SU-DHL-6 (cell line): ENCODE data around the gene NEU1.

Source experiments
- H2AFZ ChIP-seq: fragments of 200-600 bp; sonication (generic); 2 replicates; pipeline ENCODE4 v1.6.1; 2014; ENCODE audit warnings: low read depth, mild to moderate bottlenecking, moderate library complexity, mixed read lengths, antibody characterized with exemption, low read length; ENCODE audit not compliant: severe bottlenecking
- H3F3A ChIP-seq: fragments of 200-600 bp; shearing (Covaris generic); 2 replicates; pipeline ENCODE4 v1.6.0; 2016; ENCODE audit warnings: antibody characterized with exemption, mild to moderate bottlenecking; ENCODE audit not compliant: insufficient read depth
- H3K27ac ChIP-seq: fragments of 200-600 bp; sonication (generic); 2 replicates; pipeline ENCODE4 v1.5.1; 2016; ENCODE audit warnings: low read depth, mild to moderate bottlenecking, low read length, moderate library complexity, mixed read lengths
- H3K27me3 ChIP-seq: fragments of 200-600 bp; sonication (generic), shearing (Covaris generic); 2 replicates; pipeline ENCODE4 v1.6.0; 2014; ENCODE audit warnings: mild to moderate bottlenecking, low read length
- H3K36me3 ChIP-seq: fragments of 200-600 bp; sonication (generic); 2 replicates; pipeline ENCODE4 v1.6.1; 2014; ENCODE audit warnings: mild to moderate bottlenecking, low read length, mixed read lengths
- H3K4me2 ChIP-seq: fragments of 300-600, 200-600 bp; shearing (Covaris generic), sonication (generic); 2 replicates; pipeline ENCODE4 v1.6.0; 2014; ENCODE audit warnings: low read length, low read depth, mild to moderate bottlenecking; ENCODE audit not compliant: poor library complexity, severe bottlenecking
- H3K4me3 ChIP-seq: fragments of 200-600 bp; sonication (generic); 2 replicates; pipeline ENCODE4 v1.5.1; 2014; ENCODE audit warnings: antibody characterized with exemption, low read length, mild to moderate bottlenecking, mixed read lengths; ENCODE audit not compliant: insufficient read depth, poor library complexity, severe bottlenecking
- H3K79me2 ChIP-seq: fragments of 200-600 bp; sonication (generic); 2 replicates; pipeline ENCODE4 v1.6.1; 2014; ENCODE audit warnings: mild to moderate bottlenecking, low read length, moderate library complexity; ENCODE audit not compliant: insufficient read depth
- H3K9ac ChIP-seq: fragments of 200-600 bp; sonication (generic); 2 replicates; pipeline ENCODE4 v1.7.0; 2014; ENCODE audit warnings: mild to moderate bottlenecking, low read length
- H3K9me2 ChIP-seq: fragments of 200-600 bp; sonication (generic); replicated peaks from 2 replicates; pipeline ENCODE4 v1.6.1; 2014; ENCODE audit warnings: low read length; ENCODE audit not compliant: insufficient read depth
- H3K9me3 ChIP-seq: fragments of 200-600 bp; sonication (generic); 2 replicates; pipeline ENCODE4 v1.6.1; 2014; ENCODE audit warnings: low read length, mixed read lengths; ENCODE audit not compliant: insufficient read depth
- H4K20me1 ChIP-seq: fragments of 200-600 bp; sonication (generic); 2 replicates; pipeline ENCODE4 v1.6.1; 2014; ENCODE audit warnings: low read depth, mild to moderate bottlenecking, antibody characterized with exemption, low read length, moderate library complexity, mixed read lengths
- EZH2phosphoT487 ChIP-seq: fragments of 200-600 bp; sonication (generic), shearing (Covaris generic); conservative IDR thresholded peaks from 2 replicates; pipeline ENCODE4 v1.6.1; 2018; ENCODE audit warnings: mild to moderate bottlenecking, antibody characterized with exemption, low read length, moderate library complexity, mixed read lengths
- TF ChIP-seq, protein P1 (sequence below): fragments of 200-600 bp; sonication (generic); IDR thresholded peaks from one replicate; pipeline ENCODE4 v1.5.1; 2017; ENCODE audit warnings: antibody characterized with exemption, mild to moderate bottlenecking, low read length, moderate library complexity; ENCODE audit not compliant: insufficient read depth, poor library complexity, severe bottlenecking

NEU1 gene

DNA sequence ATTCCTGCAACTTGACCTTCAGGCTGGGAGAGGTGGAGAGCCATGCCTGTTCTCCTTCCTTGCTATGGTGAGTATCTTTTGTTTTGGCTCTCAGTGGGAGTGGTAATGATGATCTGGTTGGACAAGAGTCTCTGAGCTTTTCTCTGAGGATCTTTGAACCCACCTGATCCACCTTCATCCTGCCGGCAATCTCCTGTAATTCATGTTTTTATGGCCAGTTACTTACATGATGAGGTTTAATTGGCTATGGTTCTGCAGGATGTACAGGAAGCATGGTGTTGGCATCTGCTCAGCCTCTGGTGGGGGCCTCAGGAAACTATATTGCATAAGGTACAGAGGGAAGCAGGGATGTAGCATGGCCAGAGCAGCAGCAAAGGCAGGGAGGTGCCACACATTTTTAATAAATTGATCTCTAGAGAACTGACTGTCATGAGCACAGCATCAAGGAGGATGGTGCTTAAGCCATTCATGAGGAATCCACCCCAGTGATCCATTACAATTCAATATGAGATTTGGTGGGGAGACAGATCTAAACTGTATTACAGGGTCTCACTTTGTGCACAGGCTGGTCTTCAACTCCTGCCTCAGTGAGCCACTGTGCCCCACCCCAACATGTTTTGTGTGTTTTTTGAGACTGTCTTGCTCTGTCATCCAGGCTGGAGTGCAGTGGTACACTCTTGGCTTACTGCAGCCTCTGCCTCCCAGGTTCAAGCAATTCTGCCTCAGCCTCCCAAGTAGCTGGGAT is 25.1 kb downstream of the NEU1 start:
- peaks cover 25% of the 10 kb centered on the region for H4K20me1 ChIP-seq
- H3K4me2 ChIP-seq, result peak overlapping the region; percentile 97
- peak overlapping the region; percentile 92 for H3K4me3 ChIP-seq
- peak overlapping the region; percentile 90 for H3K27ac ChIP-seq
- H3K27me3 ChIP-seq, result no peaks in the 10 kb centered on the region
- H3K9me2 ChIP-seq, result no peaks in the 10 kb centered on the region
- H3K36me3 ChIP-seq, result peaks cover 52% of the 10 kb centered on the region
- TF ChIP-seq, protein P1, sequence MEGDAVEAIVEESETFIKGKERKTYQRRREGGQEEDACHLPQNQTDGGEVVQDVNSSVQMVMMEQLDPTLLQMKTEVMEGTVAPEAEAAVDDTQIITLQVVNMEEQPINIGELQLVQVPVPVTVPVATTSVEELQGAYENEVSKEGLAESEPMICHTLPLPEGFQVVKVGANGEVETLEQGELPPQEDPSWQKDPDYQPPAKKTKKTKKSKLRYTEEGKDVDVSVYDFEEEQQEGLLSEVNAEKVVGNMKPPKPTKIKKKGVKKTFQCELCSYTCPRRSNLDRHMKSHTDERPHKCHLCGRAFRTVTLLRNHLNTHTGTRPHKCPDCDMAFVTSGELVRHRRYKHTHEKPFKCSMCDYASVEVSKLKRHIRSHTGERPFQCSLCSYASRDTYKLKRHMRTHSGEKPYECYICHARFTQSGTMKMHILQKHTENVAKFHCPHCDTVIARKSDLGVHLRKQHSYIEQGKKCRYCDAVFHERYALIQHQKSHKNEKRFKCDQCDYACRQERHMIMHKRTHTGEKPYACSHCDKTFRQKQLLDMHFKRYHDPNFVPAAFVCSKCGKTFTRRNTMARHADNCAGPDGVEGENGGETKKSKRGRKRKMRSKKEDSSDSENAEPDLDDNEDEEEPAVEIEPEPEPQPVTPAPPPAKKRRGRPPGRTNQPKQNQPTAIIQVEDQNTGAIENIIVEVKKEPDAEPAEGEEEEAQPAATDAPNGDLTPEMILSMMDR, result no peak
- TF ChIP-seq EZH2phosphoT487, result no peak
- peaks cover 50% of the 10 kb centered on the region for H3K79me2 ChIP-seq
- peak overlapping the region; percentile 96 for H3K9ac ChIP-seq
- H2AFZ ChIP-seq, result no peak overlapping the region
- H3K9me3 ChIP-seq, result no peaks in the 10 kb centered on the region
- peaks cover 95% of the 10 kb centered on the region for H3F3A ChIP-seq

DNA sequence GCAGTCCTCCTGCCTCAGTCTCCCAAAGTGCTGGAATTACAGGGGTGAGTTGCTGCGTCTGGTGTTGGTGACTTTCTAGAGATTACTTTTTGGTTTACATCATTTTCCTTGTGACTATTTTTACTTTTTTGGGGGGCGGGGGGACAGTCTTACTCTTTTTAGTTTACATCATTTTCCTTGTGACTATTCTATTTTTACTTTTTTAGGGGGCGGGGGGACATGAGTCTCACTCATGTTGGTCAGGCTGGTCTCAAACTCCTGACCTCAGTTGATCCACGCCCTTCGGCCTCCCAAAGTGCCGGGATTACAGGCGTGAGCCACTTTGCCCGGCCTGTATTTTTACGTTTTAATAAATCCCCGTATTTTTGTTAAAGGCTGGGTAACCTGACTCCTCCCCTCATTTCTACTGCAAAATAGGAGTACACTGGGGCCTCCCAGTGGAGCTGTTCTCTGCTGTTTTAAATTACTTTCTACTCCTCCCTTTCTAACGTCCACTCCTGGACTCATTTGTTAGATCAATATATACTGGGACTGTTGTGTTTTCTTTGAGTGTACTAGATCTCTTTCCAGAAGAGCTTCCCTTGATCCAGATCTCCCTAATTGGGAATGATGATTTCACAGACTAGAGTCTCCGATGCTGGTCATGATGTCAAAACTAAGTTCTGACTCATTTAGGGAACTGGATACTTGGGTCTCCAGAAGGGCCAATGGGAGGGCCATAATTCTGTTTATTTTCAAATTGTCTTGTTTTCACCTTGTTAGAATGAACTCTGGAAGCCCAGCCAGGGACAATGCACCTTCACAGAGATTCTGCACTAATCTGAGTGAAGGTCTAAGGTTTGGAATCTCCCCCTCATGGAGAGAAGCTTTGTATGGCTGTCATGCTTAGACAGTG is 25.9 kb downstream of the NEU1 start:
- TF ChIP-seq EZH2phosphoT487, result no peak
- TF ChIP-seq, protein P1, result no peak
- peaks cover 25% of the 10 kb centered on the region for H4K20me1 ChIP-seq
- no peaks in the 10 kb centered on the region for H3K27me3 ChIP-seq
- H3K4me2 ChIP-seq, result peak overlapping the region; percentile 97
- peaks cover 50% of the 10 kb centered on the region for H3K79me2 ChIP-seq
- H3K27ac ChIP-seq, result peak overlapping the region; percentile 90
- peaks cover 52% of the 10 kb centered on the region for H3K36me3 ChIP-seq
- no peak overlapping the region for H2AFZ ChIP-seq
- peaks cover 94% of the 10 kb centered on the region for H3F3A ChIP-seq
- H3K4me3 ChIP-seq, result peak overlapping the region; percentile 92
- H3K9ac ChIP-seq, result peak overlapping the region; percentile 96
- no peaks in the 10 kb centered on the region for H3K9me3 ChIP-seq
- no peaks in the 10 kb centered on the region for H3K9me2 ChIP-seq

DNA sequence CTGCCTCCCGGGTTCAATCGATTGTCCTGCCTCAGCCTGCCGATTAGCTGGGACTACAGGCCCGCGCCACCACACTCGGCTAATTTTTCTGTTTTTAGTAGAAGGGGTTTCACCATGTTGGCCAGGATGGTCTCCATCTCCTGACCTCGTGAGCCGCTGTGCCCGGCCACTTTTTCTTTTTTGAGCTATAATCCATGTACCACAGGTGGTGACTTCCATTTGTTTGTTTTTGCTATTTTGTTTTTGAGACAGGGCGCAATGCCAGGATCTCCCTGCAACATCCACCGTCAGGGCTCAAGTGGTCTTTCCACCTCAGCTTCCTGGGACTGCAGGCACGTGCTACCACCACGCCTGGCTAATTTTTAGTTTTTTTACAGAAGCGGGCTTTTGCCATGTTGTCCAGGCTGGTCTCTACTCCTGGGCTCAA is 26.6 kb downstream of the NEU1 start:
- Histone ChIP-seq H3K9me3 (no peaks in the 10 kb centered on the region), H3K4me2 (peak overlapping the region; percentile 97)

More for the DNA sequence above, 26.6 kb downstream of the NEU1 start:
- Histone ChIP-seq H3K79me2 (peaks cover 57% of the 10 kb centered on the region), H3K27ac (peak overlapping the region; percentile 90), H4K20me1 (peaks cover 25% of the 10 kb centered on the region), H3K4me3 (peak overlapping the region; percentile 92), H2AFZ (no peak overlapping the region), H3K9me2 (no peaks in the 10 kb centered on the region), H3F3A (peaks cover 94% of the 10 kb centered on the region), H3K36me3 (peaks cover 52% of the 10 kb centered on the region), H3K27me3 (no peaks in the 10 kb centered on the region), H3K9ac (peak overlapping the region; percentile 96)
- no peak for TF ChIP-seq EZH2phosphoT487
- TF ChIP-seq, protein P1, result no peak
